ENCODE results near the gene AEBP1.

DNA sequence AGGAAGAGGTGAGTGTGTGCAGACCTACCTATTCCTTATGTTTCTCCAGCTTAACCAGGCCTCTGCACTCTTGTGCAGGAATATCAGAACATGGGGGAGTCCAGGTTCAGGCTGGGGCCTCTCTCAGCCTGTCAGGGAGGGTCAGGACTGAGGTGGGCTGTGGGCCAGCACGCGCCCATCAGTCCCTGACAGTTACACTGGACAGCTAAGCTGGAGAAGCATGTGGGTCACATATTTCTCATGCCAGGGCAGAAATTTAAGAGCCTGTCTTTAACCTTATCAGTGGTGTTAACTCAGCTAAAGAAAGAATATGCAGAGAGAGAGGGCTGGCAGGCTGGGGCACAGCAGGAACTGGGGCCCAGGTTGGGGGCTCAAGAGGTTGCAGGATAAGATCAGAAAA is 27.9 kb downstream of the AEBP1 start:
- TF ChIP-seq, protein P1, sequence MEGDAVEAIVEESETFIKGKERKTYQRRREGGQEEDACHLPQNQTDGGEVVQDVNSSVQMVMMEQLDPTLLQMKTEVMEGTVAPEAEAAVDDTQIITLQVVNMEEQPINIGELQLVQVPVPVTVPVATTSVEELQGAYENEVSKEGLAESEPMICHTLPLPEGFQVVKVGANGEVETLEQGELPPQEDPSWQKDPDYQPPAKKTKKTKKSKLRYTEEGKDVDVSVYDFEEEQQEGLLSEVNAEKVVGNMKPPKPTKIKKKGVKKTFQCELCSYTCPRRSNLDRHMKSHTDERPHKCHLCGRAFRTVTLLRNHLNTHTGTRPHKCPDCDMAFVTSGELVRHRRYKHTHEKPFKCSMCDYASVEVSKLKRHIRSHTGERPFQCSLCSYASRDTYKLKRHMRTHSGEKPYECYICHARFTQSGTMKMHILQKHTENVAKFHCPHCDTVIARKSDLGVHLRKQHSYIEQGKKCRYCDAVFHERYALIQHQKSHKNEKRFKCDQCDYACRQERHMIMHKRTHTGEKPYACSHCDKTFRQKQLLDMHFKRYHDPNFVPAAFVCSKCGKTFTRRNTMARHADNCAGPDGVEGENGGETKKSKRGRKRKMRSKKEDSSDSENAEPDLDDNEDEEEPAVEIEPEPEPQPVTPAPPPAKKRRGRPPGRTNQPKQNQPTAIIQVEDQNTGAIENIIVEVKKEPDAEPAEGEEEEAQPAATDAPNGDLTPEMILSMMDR (IDR thresholded peaks at IDR 0.05 in 2 of 3, conservative IDR thresholded peaks at IDR 0.05 in 1 of 3; ENCODE audit: insufficient read depth in 2 of 3, low read depth in 1 of 3, low read length in 3 of 3): no peak
- TF ChIP-seq MCM5 (IDR thresholded peaks at IDR 0.05; ENCODE audit: low read depth) (no peak), DPF2 (IDR thresholded peaks at IDR 0.05) (no peak), GTF2A2 (tag; IDR thresholded peaks at IDR 0.05) (no peak), XRCC3 (IDR thresholded peaks at IDR 0.05) (no peak), TCF7 (IDR thresholded peaks at IDR 0.05; ENCODE audit: borderline replicate concordance) (no peak), ZNF217 (CRISPR knock-in tag; IDR thresholded peaks at IDR 0.05) (no peak), ZNF696 (CRISPR knock-in tag; conservative IDR thresholded peaks at IDR 0.05) (no peak), XRCC5 (IDR thresholded peaks at IDR 0.05; ENCODE audit: low read depth, low read length) (no peak), MED1 (CRISPR knock-in tag; IDR thresholded peaks at IDR 0.05; ENCODE audit: borderline replicate concordance) (no peak)
- TF ChIP-seq, protein P2, sequence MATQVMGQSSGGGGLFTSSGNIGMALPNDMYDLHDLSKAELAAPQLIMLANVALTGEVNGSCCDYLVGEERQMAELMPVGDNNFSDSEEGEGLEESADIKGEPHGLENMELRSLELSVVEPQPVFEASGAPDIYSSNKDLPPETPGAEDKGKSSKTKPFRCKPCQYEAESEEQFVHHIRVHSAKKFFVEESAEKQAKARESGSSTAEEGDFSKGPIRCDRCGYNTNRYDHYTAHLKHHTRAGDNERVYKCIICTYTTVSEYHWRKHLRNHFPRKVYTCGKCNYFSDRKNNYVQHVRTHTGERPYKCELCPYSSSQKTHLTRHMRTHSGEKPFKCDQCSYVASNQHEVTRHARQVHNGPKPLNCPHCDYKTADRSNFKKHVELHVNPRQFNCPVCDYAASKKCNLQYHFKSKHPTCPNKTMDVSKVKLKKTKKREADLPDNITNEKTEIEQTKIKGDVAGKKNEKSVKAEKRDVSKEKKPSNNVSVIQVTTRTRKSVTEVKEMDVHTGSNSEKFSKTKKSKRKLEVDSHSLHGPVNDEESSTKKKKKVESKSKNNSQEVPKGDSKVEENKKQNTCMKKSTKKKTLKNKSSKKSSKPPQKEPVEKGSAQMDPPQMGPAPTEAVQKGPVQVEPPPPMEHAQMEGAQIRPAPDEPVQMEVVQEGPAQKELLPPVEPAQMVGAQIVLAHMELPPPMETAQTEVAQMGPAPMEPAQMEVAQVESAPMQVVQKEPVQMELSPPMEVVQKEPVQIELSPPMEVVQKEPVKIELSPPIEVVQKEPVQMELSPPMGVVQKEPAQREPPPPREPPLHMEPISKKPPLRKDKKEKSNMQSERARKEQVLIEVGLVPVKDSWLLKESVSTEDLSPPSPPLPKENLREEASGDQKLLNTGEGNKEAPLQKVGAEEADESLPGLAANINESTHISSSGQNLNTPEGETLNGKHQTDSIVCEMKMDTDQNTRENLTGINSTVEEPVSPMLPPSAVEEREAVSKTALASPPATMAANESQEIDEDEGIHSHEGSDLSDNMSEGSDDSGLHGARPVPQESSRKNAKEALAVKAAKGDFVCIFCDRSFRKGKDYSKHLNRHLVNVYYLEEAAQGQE (IDR thresholded peaks at IDR 0.05; ENCODE audit: borderline replicate concordance): no peak
- TF ChIP-seq, protein P2 (CRISPR knock-in tag; IDR thresholded peaks at IDR 0.05; ENCODE audit: low read depth): no peak
- TF ChIP-seq, protein P3, sequence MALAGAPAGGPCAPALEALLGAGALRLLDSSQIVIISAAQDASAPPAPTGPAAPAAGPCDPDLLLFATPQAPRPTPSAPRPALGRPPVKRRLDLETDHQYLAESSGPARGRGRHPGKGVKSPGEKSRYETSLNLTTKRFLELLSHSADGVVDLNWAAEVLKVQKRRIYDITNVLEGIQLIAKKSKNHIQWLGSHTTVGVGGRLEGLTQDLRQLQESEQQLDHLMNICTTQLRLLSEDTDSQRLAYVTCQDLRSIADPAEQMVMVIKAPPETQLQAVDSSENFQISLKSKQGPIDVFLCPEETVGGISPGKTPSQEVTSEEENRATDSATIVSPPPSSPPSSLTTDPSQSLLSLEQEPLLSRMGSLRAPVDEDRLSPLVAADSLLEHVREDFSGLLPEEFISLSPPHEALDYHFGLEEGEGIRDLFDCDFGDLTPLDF (CRISPR knock-in tag; IDR thresholded peaks at IDR 0.05): no peak
